Neural cell (in vitro differentiated cells): ENCODE results near the gene TLE2. TPM values are rescaled to one million over a fixed set of nuclear protein-coding genes. Genes with fewer than 3 reads are reported as not detected.

Source experiments
- H2AFZ ChIP-seq: fragments of 200-600, 300-800 bp; sonication (generic), shearing (Covaris generic); 2 replicates; pipeline ENCODE4 v1.6.0; 2014; ENCODE audit warnings: low read depth, mild to moderate bottlenecking, antibody characterized with exemption, low read length, moderate library complexity
- H3F3A ChIP-seq: fragments of 200-600 bp; shearing (Covaris generic); 2 replicates; pipeline ENCODE4 v1.6.1; 2016; ENCODE audit warnings: mild to moderate bottlenecking, moderate library complexity, mixed read lengths, antibody characterized with exemption, low read length; ENCODE audit not compliant: insufficient read depth, poor library complexity, severe bottlenecking
- H3K27ac ChIP-seq: fragments of 200-600, 300-800 bp; sonication (generic), shearing (Covaris generic); 2 replicates; pipeline ENCODE4 v1.5.1; 2014; ENCODE audit warnings: mild to moderate bottlenecking, low read length, moderate library complexity
- H3K27me3 ChIP-seq: fragments of 300-800, 200-600 bp; sonication (generic), shearing (Covaris generic); 2 replicates; pipeline ENCODE4 v1.6.0; 2014; ENCODE audit warnings: mild to moderate bottlenecking, low read depth, low read length, moderate library complexity; ENCODE audit not compliant: insufficient read depth
- H3K36me3 ChIP-seq: fragments of 300-800, 200-600 bp; sonication (generic), shearing (Covaris generic); 2 replicates; pipeline ENCODE4 v1.5.1; 2014; ENCODE audit warnings: mild to moderate bottlenecking, antibody characterized with exemption, low read length, moderate library complexity; ENCODE audit not compliant: insufficient read depth
- H3K4me2 ChIP-seq: fragments of 300-800, 200-600 bp; sonication (generic), shearing (Covaris generic); 2 replicates; pipeline ENCODE4 v1.6.0; 2014; ENCODE audit warnings: mild to moderate bottlenecking, low read length
- H3K4me3 ChIP-seq: fragments of 300-800, 200-600 bp; sonication (generic), shearing (Covaris generic); 2 replicates; pipeline ENCODE4 v1.5.1; 2014; ENCODE audit warnings: mild to moderate bottlenecking, low read length, moderate library complexity
- H3K79me2 ChIP-seq: fragments of 200-600 bp; shearing (Covaris generic); replicated peaks from 2 replicates; pipeline ENCODE4 v1.6.0; 2014; ENCODE audit warnings: mild to moderate bottlenecking, low read length, moderate library complexity; ENCODE audit not compliant: insufficient read depth
- H3K9ac ChIP-seq: fragments of 300-800, 200-600 bp; sonication (generic), shearing (Covaris generic); 2 replicates; pipeline ENCODE4 v1.6.1; 2016; ENCODE audit warnings: mild to moderate bottlenecking, low read length, mixed read lengths
- H3K9me2 ChIP-seq: fragments of 200-600 bp; shearing (Covaris generic); 2 replicates; pipeline ENCODE4 v1.6.1; 2016; ENCODE audit warnings: mild to moderate bottlenecking, low read length, mixed read lengths; ENCODE audit not compliant: insufficient read depth
- H3K9me3 ChIP-seq: fragments of 200-600, 300-800 bp; sonication (generic), shearing (Covaris generic); 2 replicates; pipeline ENCODE4 v1.6.1; 2016; ENCODE audit warnings: mild to moderate bottlenecking, mixed run types, low read length, moderate library complexity, mixed read lengths
- H4K20me1 ChIP-seq: fragments of 200-600 bp; shearing (Covaris generic); 2 replicates; pipeline ENCODE4 v1.6.1; 2016; ENCODE audit warnings: mild to moderate bottlenecking, mixed run types; ENCODE audit not compliant: insufficient read depth
- EP300 ChIP-seq: fragments of 450-650 bp; conservative IDR thresholded peaks from 2 replicates; pipeline ENCODE4 v1.6.1; 2014; ENCODE audit warnings: antibody characterized with exemption, mild to moderate bottlenecking, moderate library complexity; ENCODE audit not compliant: poor library complexity, severe bottlenecking
- EZH2 ChIP-seq: fragments of 200-600, 300-800 bp; shearing (Covaris generic), sonication (generic); IDR thresholded peaks from 2 replicates; pipeline ENCODE4 v1.6.1; 2014; ENCODE audit warnings: antibody characterized with exemption, low read length, borderline replicate concordance, mild to moderate bottlenecking; ENCODE audit not compliant: insufficient read depth, poor library complexity, severe bottlenecking
- MXI1 ChIP-seq: fragments of 450-650 bp; conservative IDR thresholded peaks from 2 replicates; pipeline ENCODE4 v1.6.1; 2014; ENCODE audit warnings: antibody characterized with exemption, mild to moderate bottlenecking; ENCODE audit not compliant: poor library complexity, severe bottlenecking
- POLR2AphosphoS5 ChIP-seq: IDR thresholded peaks from 2 replicates; pipeline ENCODE4 v1.6.1; 2012
- RAD21 ChIP-seq: fragments of 450-650 bp; conservative IDR thresholded peaks from 2 replicates; pipeline ENCODE4 v1.6.1; 2014; ENCODE audit warnings: antibody characterized with exemption, mild to moderate bottlenecking, moderate library complexity
- SMC3 ChIP-seq: fragments of 450-650 bp; conservative IDR thresholded peaks from 2 replicates; pipeline ENCODE4 v1.6.1; 2014; ENCODE audit warnings: antibody characterized with exemption, mild to moderate bottlenecking, moderate library complexity; ENCODE audit not compliant: poor library complexity
- TAF1 ChIP-seq: IDR thresholded peaks from 2 replicates; pipeline ENCODE4 v1.6.1; 2012; ENCODE audit warnings: low read depth
- polyA plus RNA-seq: library from polyadenylated mRNA; depleted of rRNA; stranded (reverse); fragments of >200 nt; gene quantifications from 2 replicates; pipeline ENCODE4 v1.2.3, GENCODE V29; 2014
- TF ChIP-seq, protein P1 (sequence below): IDR thresholded peaks from 2 replicates; pipeline ENCODE4 v1.6.1; 2012; ENCODE audit warnings: borderline replicate concordance
- TF ChIP-seq, protein P2 (sequence below): fragments of 450-650 bp; IDR thresholded peaks from 2 replicates; pipeline ENCODE4 v1.5.1; 2014; ENCODE audit warnings: antibody characterized with exemption, mild to moderate bottlenecking, moderate library complexity; ENCODE audit not compliant: poor library complexity, severe bottlenecking

The TLE2 gene
- polyA plus RNA-seq, 1 donor from 2014 or later, result 7.0 TPM

GRCh38 chr19:3020321-3020960 lies 8.6 kb downstream of the TLE2 start:
- no peak for TF ChIP-seq MXI1
- no peak for TF ChIP-seq SMC3
- no peak for TF ChIP-seq EZH2
- TF ChIP-seq TAF1, result no peak
- TF ChIP-seq, protein P1, sequence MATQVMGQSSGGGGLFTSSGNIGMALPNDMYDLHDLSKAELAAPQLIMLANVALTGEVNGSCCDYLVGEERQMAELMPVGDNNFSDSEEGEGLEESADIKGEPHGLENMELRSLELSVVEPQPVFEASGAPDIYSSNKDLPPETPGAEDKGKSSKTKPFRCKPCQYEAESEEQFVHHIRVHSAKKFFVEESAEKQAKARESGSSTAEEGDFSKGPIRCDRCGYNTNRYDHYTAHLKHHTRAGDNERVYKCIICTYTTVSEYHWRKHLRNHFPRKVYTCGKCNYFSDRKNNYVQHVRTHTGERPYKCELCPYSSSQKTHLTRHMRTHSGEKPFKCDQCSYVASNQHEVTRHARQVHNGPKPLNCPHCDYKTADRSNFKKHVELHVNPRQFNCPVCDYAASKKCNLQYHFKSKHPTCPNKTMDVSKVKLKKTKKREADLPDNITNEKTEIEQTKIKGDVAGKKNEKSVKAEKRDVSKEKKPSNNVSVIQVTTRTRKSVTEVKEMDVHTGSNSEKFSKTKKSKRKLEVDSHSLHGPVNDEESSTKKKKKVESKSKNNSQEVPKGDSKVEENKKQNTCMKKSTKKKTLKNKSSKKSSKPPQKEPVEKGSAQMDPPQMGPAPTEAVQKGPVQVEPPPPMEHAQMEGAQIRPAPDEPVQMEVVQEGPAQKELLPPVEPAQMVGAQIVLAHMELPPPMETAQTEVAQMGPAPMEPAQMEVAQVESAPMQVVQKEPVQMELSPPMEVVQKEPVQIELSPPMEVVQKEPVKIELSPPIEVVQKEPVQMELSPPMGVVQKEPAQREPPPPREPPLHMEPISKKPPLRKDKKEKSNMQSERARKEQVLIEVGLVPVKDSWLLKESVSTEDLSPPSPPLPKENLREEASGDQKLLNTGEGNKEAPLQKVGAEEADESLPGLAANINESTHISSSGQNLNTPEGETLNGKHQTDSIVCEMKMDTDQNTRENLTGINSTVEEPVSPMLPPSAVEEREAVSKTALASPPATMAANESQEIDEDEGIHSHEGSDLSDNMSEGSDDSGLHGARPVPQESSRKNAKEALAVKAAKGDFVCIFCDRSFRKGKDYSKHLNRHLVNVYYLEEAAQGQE, result no peak
- TF ChIP-seq POLR2AphosphoS5, result no peak
- TF ChIP-seq EP300, result no peak
- TF ChIP-seq, protein P2, sequence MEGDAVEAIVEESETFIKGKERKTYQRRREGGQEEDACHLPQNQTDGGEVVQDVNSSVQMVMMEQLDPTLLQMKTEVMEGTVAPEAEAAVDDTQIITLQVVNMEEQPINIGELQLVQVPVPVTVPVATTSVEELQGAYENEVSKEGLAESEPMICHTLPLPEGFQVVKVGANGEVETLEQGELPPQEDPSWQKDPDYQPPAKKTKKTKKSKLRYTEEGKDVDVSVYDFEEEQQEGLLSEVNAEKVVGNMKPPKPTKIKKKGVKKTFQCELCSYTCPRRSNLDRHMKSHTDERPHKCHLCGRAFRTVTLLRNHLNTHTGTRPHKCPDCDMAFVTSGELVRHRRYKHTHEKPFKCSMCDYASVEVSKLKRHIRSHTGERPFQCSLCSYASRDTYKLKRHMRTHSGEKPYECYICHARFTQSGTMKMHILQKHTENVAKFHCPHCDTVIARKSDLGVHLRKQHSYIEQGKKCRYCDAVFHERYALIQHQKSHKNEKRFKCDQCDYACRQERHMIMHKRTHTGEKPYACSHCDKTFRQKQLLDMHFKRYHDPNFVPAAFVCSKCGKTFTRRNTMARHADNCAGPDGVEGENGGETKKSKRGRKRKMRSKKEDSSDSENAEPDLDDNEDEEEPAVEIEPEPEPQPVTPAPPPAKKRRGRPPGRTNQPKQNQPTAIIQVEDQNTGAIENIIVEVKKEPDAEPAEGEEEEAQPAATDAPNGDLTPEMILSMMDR, result no peak
- no peak for TF ChIP-seq RAD21
- no peak overlapping the region for H3K4me3 ChIP-seq
- peaks cover 20% of the 10 kb centered on the region for H3K27me3 ChIP-seq
- no peak overlapping the region for H3K4me2 ChIP-seq
- H2AFZ ChIP-seq, result no peak overlapping the region
- H3F3A ChIP-seq, result no peaks in the 10 kb centered on the region
- no peak overlapping the region for H3K27ac ChIP-seq
- H3K9me3 ChIP-seq, result no peaks in the 10 kb centered on the region
- no peaks in the 10 kb centered on the region for H3K9me2 ChIP-seq
- H3K9ac ChIP-seq, result no peak overlapping the region
- H3K79me2 ChIP-seq, result no peaks in the 10 kb centered on the region
- no peaks in the 10 kb centered on the region for H3K36me3 ChIP-seq
- no peaks in the 10 kb centered on the region for H4K20me1 ChIP-seq

GRCh38 chr19:3019211-3019854 lies 9.7 kb downstream of the TLE2 start:
- TF ChIP-seq TAF1, result no peak
- TF ChIP-seq MXI1, result no peak
- TF ChIP-seq EZH2, result no peak
- TF ChIP-seq POLR2AphosphoS5, result no peak
- TF ChIP-seq, protein P1, result no peak

More at GRCh38 chr19:3019211-3019854, 9.7 kb downstream of the TLE2 start:
- no peaks in the 10 kb centered on the region for H3K79me2 ChIP-seq
- no peak overlapping the region for H3K9ac ChIP-seq
- no peaks in the 10 kb centered on the region for H4K20me1 ChIP-seq
- H3K4me3 ChIP-seq, result no peak overlapping the region
- H3K27ac ChIP-seq, result no peak overlapping the region
- H3K27me3 ChIP-seq, result peaks cover 9% of the 10 kb centered on the region
- no peaks in the 10 kb centered on the region for H3F3A ChIP-seq
- H3K4me2 ChIP-seq, result no peak overlapping the region
- no peaks in the 10 kb centered on the region for H3K9me2 ChIP-seq
- no peak overlapping the region for H2AFZ ChIP-seq
- no peaks in the 10 kb centered on the region for H3K36me3 ChIP-seq
- H3K9me3 ChIP-seq, result no peaks in the 10 kb centered on the region
